GM21526 (cell line): ENCODE measurements around the gene DNM1.

ENCODE experiments used
- ATAC-seq: cut with Tn5 transposase; IDR thresholded peaks from one replicate; pipeline ENCODE4 v1.9.1; 2021; ENCODE audit warnings: moderate library complexity; ENCODE audit not compliant: unreplicated experiment, low FRiP score

Gene DNM1

DNA sequence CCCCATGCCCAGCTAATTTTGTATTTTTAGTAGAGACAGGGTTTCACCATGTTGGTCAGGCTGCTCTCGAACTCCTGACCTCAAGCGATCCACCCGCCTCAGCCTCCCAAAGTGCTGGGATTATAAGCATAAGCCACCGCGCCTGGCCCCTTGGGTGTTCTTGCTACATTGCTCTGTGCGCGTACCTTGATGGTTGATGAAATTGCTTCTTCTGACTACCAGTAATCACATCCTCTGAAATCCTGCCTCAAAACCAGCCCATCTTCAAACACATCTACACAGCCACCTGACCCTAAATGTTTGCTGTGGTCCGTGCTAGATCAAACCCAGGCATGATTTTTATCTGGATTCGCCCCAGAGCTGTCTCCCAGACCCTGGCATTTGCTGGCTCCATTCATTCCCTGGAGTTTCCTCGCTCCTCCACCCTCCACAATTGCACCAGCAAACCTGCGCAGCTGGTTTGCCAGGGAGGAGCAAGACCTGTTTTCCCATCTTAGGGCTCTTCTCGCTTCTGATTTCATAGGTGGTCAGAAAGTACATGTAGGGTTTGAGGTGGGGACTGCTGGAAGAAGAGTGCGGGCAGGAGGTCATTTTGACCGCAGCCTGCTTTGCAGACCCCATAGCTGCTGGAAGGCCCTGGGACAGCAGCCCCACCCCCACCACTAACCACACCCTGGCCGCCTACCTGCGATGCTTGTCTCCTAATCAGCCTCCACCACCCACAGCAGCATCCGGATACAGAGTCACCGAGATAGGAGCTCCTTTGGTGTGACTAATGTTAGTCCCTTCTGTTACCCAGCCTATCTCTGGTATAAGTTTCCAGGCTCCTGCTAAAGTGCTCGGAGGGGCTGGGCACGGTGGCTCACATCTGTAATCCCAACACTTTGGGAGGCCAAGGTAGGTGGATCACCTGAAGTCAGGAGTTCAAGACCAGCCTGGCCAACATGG is 95.6 kb downstream of the DNM1 start:
- no peak for ATAC-seq

DNA sequence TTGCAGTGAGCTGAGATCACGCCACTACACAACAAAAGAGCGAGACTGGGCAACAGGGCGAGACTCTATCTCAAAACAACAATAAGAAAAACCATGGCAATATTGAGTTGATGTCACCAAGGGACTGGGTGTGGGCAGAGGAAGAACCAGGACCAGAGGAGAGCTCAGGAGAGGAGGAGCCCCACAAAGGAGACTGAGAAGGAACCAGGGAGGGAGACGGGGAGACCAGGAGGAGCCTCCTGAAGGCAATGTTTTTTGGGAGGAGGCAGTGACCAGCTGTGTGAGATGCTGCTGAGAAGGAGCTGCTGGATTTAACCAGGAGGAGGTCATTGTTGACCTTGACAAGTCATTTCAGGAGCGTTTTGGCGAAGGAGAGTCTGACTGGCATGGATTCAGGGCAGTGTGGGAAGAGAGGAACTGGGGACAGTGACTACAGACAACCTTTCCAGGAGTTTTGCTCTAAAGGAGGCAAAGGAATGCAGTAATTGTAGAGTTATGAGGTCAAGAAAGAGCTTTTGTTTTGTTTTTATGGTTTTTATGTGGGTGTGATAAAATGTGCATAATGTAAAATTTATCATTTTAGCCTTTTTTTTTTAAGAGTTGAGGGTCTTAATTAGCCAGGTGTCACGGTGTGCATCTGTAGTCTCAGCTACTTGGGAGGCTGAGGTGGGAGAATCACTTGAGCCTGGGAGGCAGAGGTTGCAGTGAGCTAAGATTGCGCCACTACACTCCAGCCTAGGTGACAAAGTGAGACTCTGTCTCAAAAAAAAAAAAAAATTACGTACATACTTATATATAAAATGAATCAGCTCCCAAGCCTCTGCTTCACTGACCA is 101.2 kb downstream of the DNM1 start:
- ATAC-seq: no peak
